Testis (tissue), 2 donors: ENCODE results near the gene PITRM1.

Experiments used
- CTCF ChIP-seq, 3 experiments: fragments of 450-650 bp in 2 of 3; fragments of 200-600 bp in 1 of 3; sonication (generic) in 1 of 3; IDR thresholded peaks; one replicate each; pipeline ENCODE4 v1.5.1; 2016 to 2019; ENCODE audit warnings: antibody characterized with exemption in 3 of 3, mild to moderate bottlenecking in 2 of 3, moderate library complexity in 1 of 3
- POLR2A ChIP-seq: fragments of 450-650 bp; IDR thresholded peaks from one replicate; pipeline ENCODE4 v1.6.1; 2017; ENCODE audit warnings: antibody characterized with exemption, mild to moderate bottlenecking, moderate library complexity

GRCh38 chr10:3108033-3108432, 64.5 kb downstream of the PITRM1 start:
- TF ChIP-seq CTCF (IDR thresholded peaks at IDR 0.05) (no peak), POLR2A (no peak)
